Loucy (cell line): ENCODE data around the gene C6orf52.

Experiments used
- EZH2phosphoT487 ChIP-seq: fragments of 200-600 bp; IDR thresholded peaks from 2 replicates; pipeline ENCODE4 v1.6.1; 2018; ENCODE audit warnings: antibody characterized with exemption, mild to moderate bottlenecking, moderate library complexity, borderline replicate concordance
- TF ChIP-seq, protein P1 (sequence below): fragments of 200-600 bp; sonication (generic); conservative IDR thresholded peaks from 2 replicates; pipeline ENCODE4 v1.5.1; 2014; ENCODE audit warnings: mild to moderate bottlenecking, antibody characterized with exemption, low read length

DNA sequence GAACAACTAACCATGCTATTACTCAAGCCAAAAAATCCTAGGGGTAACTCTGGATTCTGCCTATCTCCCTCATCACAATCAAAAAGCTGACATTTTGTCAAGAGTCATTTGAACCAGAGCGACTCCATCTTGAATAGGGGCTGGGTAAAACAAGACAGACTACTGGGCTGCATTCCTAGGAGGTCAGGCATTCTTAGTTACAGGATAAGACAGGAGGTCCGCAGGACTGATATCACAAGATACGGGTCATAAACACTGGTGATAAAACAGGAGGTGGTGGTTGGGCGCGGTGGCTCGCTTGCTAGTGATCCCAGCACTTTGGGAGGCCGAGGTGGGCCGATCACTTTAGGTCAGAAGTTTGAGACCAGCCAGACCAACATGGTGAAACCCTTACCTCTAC lies 32.2 kb downstream of the C6orf52 start:
- TF ChIP-seq, protein P1, sequence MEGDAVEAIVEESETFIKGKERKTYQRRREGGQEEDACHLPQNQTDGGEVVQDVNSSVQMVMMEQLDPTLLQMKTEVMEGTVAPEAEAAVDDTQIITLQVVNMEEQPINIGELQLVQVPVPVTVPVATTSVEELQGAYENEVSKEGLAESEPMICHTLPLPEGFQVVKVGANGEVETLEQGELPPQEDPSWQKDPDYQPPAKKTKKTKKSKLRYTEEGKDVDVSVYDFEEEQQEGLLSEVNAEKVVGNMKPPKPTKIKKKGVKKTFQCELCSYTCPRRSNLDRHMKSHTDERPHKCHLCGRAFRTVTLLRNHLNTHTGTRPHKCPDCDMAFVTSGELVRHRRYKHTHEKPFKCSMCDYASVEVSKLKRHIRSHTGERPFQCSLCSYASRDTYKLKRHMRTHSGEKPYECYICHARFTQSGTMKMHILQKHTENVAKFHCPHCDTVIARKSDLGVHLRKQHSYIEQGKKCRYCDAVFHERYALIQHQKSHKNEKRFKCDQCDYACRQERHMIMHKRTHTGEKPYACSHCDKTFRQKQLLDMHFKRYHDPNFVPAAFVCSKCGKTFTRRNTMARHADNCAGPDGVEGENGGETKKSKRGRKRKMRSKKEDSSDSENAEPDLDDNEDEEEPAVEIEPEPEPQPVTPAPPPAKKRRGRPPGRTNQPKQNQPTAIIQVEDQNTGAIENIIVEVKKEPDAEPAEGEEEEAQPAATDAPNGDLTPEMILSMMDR, result no peak
- TF ChIP-seq EZH2phosphoT487, result no peak
